Keratinocyte (primary cell): ENCODE results near the gene NHP2. TPM values are rescaled to one million over a fixed set of nuclear protein-coding genes. Genes with fewer than 3 reads are reported as not detected.

Experiments
- DNase-seq: peaks from one replicate; pipeline ENCODE4 v3.0.0-alpha.2; 2011; ENCODE audit warnings: low read depth, missing footprints, low spot score
- FAIRE-seq: peaks from 2 replicates; lab custom pipeline; 2011; peaks lifted over from hg19 to GRCh38; lab: Jason Lieb, UNC
- H2AFZ ChIP-seq: 2 replicates; pipeline ENCODE4 v1.6.0; 2012; ENCODE audit warnings: low read length, control low read depth, inconsistent platforms; ENCODE audit not compliant: control insufficient read depth
- H3K27ac ChIP-seq: 2 replicates; pipeline ENCODE4 v1.5.1; 2011; ENCODE audit warnings: low read length; ENCODE audit not compliant: control insufficient read depth, insufficient read depth
- H3K27me3 ChIP-seq: 3 replicates; pipeline ENCODE4 v1.6.0; 2011; ENCODE audit warnings: low read length; ENCODE audit not compliant: control insufficient read depth, insufficient read depth; ENCODE audit errors: extremely low read depth
- H3K36me3 ChIP-seq, 2 experiments: 2 replicates in 1 of 2; 3 replicates in 1 of 2; pipeline ENCODE4 v1.5.1; 2011; ENCODE audit warnings: low read length in 2 of 2, mild to moderate bottlenecking in 1 of 2; ENCODE audit not compliant: control insufficient read depth in 2 of 2, insufficient read depth in 2 of 2; ENCODE audit errors: extremely low read depth in 1 of 2
- H3K4me1 ChIP-seq: 3 replicates; pipeline ENCODE4 v1.5.1; 2011; ENCODE audit warnings: low read length; ENCODE audit not compliant: control insufficient read depth, insufficient read depth; ENCODE audit errors: extremely low read depth
- H3K4me2 ChIP-seq: 3 replicates; pipeline ENCODE4 v1.6.0; 2011; ENCODE audit warnings: low read depth, low read length; ENCODE audit not compliant: control insufficient read depth, insufficient read depth; ENCODE audit errors: extremely low read depth
- H3K4me3 ChIP-seq, 3 experiments: fragments of 200-600 bp in 1 of 3; sonication (generic) in 1 of 3; 2 replicates in 2 of 3; 3 replicates in 1 of 3; pipeline ENCODE4 v1.5.1; 2011 to 2016; ENCODE audit warnings: low read length in 3 of 3, mild to moderate bottlenecking in 3 of 3, control low read depth in 2 of 3, inconsistent platforms in 1 of 3, low read depth in 1 of 3, mixed read lengths in 1 of 3, mixed run types in 1 of 3, moderate library complexity in 1 of 3; ENCODE audit not compliant: control insufficient read depth in 2 of 3, insufficient read depth in 2 of 3; ENCODE audit errors: extremely low read depth in 1 of 3
- H3K79me2 ChIP-seq: 2 replicates; pipeline ENCODE4 v1.6.0; 2012; ENCODE audit warnings: low read length; ENCODE audit not compliant: control insufficient read depth, insufficient read depth
- H3K9ac ChIP-seq: 3 replicates; pipeline ENCODE4 v1.6.0; 2011; ENCODE audit warnings: low read length; ENCODE audit not compliant: control insufficient read depth, insufficient read depth; ENCODE audit errors: extremely low read depth
- H3K9me1 ChIP-seq: 3 replicates; pipeline ENCODE4 v1.6.0; 2011; ENCODE audit warnings: low read length; ENCODE audit not compliant: control insufficient read depth, insufficient read depth; ENCODE audit errors: extremely low read depth
- H3K9me3 ChIP-seq: 2 replicates; pipeline ENCODE4 v1.5.1; 2012; ENCODE audit warnings: low read depth, low read length; ENCODE audit not compliant: control insufficient read depth
- H4K20me1 ChIP-seq: 3 replicates; pipeline ENCODE4 v1.6.0; 2011; ENCODE audit warnings: low read length; ENCODE audit not compliant: control insufficient read depth, insufficient read depth; ENCODE audit errors: extremely low read depth
- CTCF ChIP-seq, 3 experiments: IDR thresholded peaks in 1 of 3; conservative IDR thresholded peaks in 1 of 3; optimal IDR thresholded peaks in 1 of 3; 2 replicates in 2 of 3; 3 replicates in 1 of 3; pipeline versions ENCODE3 to v1.5.1; 2011; ENCODE audit warnings: low read length in 3 of 3, mild to moderate bottlenecking in 3 of 3, moderate library complexity in 2 of 3, control low read depth in 1 of 3, inconsistent platforms in 1 of 3; ENCODE audit not compliant: insufficient read depth in 2 of 3; ENCODE audit errors: extremely low read depth in 1 of 3
- EZH2 ChIP-seq: IDR thresholded peaks from one replicate; pipeline ENCODE4 v1.6.1; 2012; ENCODE audit warnings: inconsistent platforms, mild to moderate bottlenecking, low read length, moderate library complexity
- dilution Hi-C: fragments of 300-500 bp; cut with MboI; formaldehyde crosslinking; loops from one replicate; pipeline ENCODE4 v1.7.0; 2020; ENCODE audit warnings: low sequenced_read_pairs; ENCODE audit not compliant: extremely low pct_ligation_motif_present
- polyA minus RNA-seq, 3 experiments: library from RNA; depleted of rRNA, polyadenylated mRNA; stranded (reverse); fragments of >200 nt; gene quantifications; 1 replicate in 1 of 3; 2 replicates in 1 of 3; 3 replicates in 1 of 3; pipeline ENCODE4 v1.2.3, GENCODE V29; 2011
- polyA plus RNA-seq, 5 experiments: library from polyadenylated mRNA; depleted of rRNA in 3 of 5; stranded (reverse) in 3 of 5; stranded (forward) in 1 of 5; unstranded in 1 of 5; fragments of >200 nt; gene quantifications; 1 replicate in 1 of 5; 2 replicates in 3 of 5; 3 replicates in 1 of 5; pipeline versions ENCODE4 v1.2.1 to v1.2.3, GENCODE V29; 2011 to 2012; ENCODE audit warnings: missing spikeins in 2 of 5, low read depth in 1 of 5, low replicate concordance in 1 of 5

The NHP2 gene
- polyA plus RNA-seq (144 to 186 TPM (median 175 TPM) in 3 replicates), polyA minus RNA-seq (63.5 to 87.2 TPM (median 78.0 TPM) in 3 replicates)
- 55.0 TPM for polyA plus RNA-seq (2011; ENCODE audit: low read depth)
- 161 and 229 TPM in 2 replicates for polyA plus RNA-seq (2011; cell fraction: cytosol; rRNA removed)
- 73.0 and 74.2 TPM in 2 replicates for polyA plus RNA-seq (2011; cell fraction: nucleus; rRNA removed)
- polyA plus RNA-seq (2012; ENCODE audit: low replicate concordance) = 154 and 229 TPM in 2 replicates
- 167 TPM for polyA minus RNA-seq (2011; cell fraction: cytosol; rRNA and poly(A)+ RNA removed)
- 22.8 and 23.2 TPM in 2 replicates for polyA minus RNA-seq (2011; cell fraction: nucleus; rRNA and poly(A)+ RNA removed)

GRCh38 chr5:178153530-178154340, at the start of gene NHP2:
TSS of gene NHP2 (minus strand) at chr5:178153885. CDS start at chr5:178153817, 68 bp downstream.
- Histone ChIP-seq H3K9me1 (no peaks in the 10 kb centered on the region), H3K27ac (peak within 1 kb of the TSS; percentile 76), H3K36me3 (peaks cover 16 to 20% of the 10 kb centered on the region in 2 experiments), H3K4me1 (peaks cover 10% of the 10 kb centered on the region), H3K27me3 (no peaks in the 10 kb centered on the region), H4K20me1 (no peaks in the 10 kb centered on the region), H3K79me2 (peaks cover 21% of the 10 kb centered on the region), H3K9ac (peak within 1 kb of the TSS; percentile 92), H3K4me2 (peak within 1 kb of the TSS; percentile 94), H2AFZ (peak within 1 kb of the TSS; percentile 76), H3K9me3 (no peaks in the 10 kb centered on the region), H3K4me3 (peak within 1 kb of the TSS; percentile 63 to 99 (median 97))
- FAIRE-seq (peak; percentile 85), DNase-seq (peak; percentile 91)
- dilution Hi-C loops = no loop called here
- TF ChIP-seq EZH2 = no peak
- no peak for TF ChIP-seq CTCF (optimal IDR thresholded peaks at IDR 0.05 in 1 of 3, IDR thresholded peaks at IDR 0.05 in 1 of 3, conservative IDR thresholded peaks at IDR 0.05 in 1 of 3; ENCODE audit: extremely low read depth in 1 of 3, insufficient read depth in 2 of 3, low read length in 3 of 3)

GRCh38 chr5:178202541-178202940, 48.9 kb upstream of the NHP2 start:
- DNase-seq = no peak

More at GRCh38 chr5:178202541-178202940, 48.9 kb upstream of the NHP2 start:
- dilution Hi-C loops = no loop called here
- H3K79me2 ChIP-seq = peaks cover 33% of the 10 kb centered on the region
- peaks cover 8 to 18% of the 10 kb centered on the region in 2 experiments for H3K36me3 ChIP-seq
- no peak overlapping the region for H3K27ac ChIP-seq
- no peaks in the 10 kb centered on the region for H3K9me3 ChIP-seq
- no peak overlapping the region for H2AFZ ChIP-seq
- peaks cover 11% of the 10 kb centered on the region for H3K9me1 ChIP-seq
- H3K27me3 ChIP-seq = no peaks in the 10 kb centered on the region
- no peak overlapping the region for H3K4me3 ChIP-seq
- H3K4me1 ChIP-seq = peaks cover 31% of the 10 kb centered on the region
- peaks cover 23% of the 10 kb centered on the region for H4K20me1 ChIP-seq
- FAIRE-seq = no peak
- H3K4me2 ChIP-seq = no peak overlapping the region
- H3K9ac ChIP-seq = no peak overlapping the region
- no peak for TF ChIP-seq EZH2
- TF ChIP-seq CTCF (optimal IDR thresholded peaks at IDR 0.05 in 1 of 3, IDR thresholded peaks at IDR 0.05 in 1 of 3, conservative IDR thresholded peaks at IDR 0.05 in 1 of 3; ENCODE audit: extremely low read depth in 1 of 3, insufficient read depth in 2 of 3, low read length in 3 of 3) = no peak
